VCaP (cell line): ENCODE data around the gene USP36.
"Not testable (repeated sequence)": the region's sequence is repeated elsewhere in the genome, so short reads cannot be mapped to it uniquely, and the experiment has no call there.

Experiments
- H3K27ac ChIP-seq: fragments of 450-650 bp; 2 replicates; pipeline ENCODE4 v1.5.1; 2017
- CTCF ChIP-seq: fragments of 450-650 bp; conservative IDR thresholded peaks from 2 replicates; pipeline ENCODE4 v1.5.1; 2017; ENCODE audit warnings: mild to moderate bottlenecking, moderate library complexity

USP36 gene

GRCh38 chr17:78779850-78780249 is 60.8 kb downstream of the USP36 start:
- peak overlapping the region; percentile 95 for H3K27ac ChIP-seq
- no peak for TF ChIP-seq CTCF

DNA sequence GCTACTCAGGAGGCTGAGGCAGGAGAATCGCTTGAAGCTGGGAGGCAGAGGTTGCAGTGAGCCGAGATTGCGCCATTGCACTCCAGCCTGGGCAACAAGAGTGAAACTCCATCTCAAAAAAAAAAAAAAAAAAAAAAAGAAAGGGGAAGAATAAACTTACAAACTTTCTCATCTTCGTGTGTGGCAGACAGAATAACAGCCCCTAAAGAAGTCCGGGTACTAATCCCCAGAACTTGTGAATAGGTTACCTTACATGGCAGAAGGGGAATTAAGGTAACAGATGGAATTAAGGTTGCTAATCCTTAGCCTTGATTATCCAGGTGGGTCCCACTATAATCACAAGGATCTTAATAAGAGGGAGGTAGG is 61.3 kb downstream of the USP36 start:
- not testable (repeated sequence) for H3K27ac ChIP-seq

- no peak overlapping the region for H3K27ac ChIP-seq
- no peak for TF ChIP-seq CTCF
These were observed 62.7 kb downstream of the USP36 start for GRCh38 chr17:78777881-78778280.

DNA sequence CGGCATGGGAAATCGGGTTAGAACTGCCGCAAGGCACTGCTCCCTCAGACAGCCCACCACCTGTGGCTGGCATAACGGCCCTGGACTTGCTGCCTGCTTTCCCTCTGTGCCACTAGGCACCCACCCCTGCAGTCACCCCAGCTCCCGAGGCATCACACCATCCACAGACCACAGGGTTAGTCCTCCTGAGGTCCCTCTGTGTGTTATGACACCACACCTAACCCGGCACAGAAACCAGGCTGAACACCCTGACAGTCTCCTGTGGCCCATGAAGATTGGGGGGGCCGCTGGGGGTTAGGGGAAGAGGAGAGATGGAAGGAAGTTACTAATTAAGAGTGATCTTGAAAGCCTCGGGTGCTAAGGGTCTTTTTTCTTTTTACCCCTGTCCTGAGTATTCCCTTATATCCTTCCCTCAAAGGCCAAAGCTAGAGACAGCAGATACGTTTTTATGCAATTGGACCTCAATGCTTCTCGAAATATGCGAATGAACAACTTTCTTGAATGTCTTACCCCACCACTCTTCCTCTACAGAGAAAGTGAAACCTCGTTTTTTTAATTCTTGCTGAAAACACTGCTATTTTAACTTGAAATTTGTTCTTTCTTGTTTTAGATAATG is 65.5 kb downstream of the USP36 start:
- TF ChIP-seq CTCF = no peak
- H3K27ac ChIP-seq = no peak overlapping the region

- no peak for TF ChIP-seq CTCF
- H3K27ac ChIP-seq = no peak overlapping the region
These were observed 66.2 kb downstream of the USP36 start for GRCh38 chr17:78774453-78774852.

DNA sequence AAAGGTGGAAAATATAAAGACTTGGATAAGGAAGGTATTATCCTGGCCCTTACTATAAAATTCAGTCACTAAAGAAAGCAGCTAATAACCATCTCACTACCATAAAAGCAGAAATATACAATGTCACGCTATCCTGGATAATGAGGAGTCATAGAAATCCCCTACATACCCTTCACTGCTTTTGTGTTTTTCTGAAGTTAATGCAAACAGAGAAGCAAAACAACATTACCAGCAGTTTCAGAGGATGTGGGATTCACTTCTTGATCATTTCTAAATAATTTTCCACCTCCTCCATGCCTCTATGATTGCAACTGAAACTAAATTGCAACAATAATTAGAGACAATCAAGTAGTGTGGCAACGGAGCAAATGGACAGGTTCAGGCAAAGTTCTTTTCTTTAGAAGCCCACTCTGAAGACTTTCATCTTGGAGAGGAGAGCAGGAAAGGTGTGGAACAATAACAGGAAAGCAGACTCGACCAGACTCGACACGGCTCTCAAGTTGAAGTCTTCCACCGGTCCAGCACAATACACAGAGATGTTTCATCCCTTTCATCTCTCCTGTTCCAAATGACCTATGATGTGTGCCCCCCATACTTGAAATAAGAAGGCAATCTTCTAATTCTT is 68.7 kb downstream of the USP36 start:
- no peak for TF ChIP-seq CTCF
- no peak overlapping the region for H3K27ac ChIP-seq

DNA sequence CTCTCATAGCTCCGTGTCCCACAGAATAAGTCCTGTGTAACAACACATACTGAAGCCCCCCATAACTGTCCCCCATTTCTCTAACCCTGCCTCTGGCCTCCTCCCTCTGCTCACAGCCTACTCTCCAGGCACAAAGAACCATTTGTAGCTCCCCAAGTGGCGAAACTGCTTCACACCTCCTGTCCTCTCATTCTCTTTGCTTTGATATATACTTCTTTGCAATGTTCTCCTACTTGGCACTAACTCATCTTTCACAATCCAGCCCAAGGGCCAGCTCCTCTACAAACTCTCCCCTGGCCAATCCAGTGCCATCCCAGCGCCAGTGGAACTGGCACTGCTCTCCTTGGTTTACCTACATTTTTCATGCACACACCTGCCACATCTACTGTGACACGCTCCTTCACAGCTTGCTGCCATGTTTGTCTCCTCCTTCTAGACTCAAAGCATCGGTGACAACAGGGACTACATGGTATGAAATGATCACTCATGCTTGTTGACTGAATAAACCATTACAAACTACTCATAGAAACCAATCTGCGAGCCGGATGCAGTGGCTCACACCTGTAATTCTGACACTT is 71.3 kb downstream of the USP36 start:
- TF ChIP-seq CTCF = no peak
- no peak overlapping the region for H3K27ac ChIP-seq

- TF ChIP-seq CTCF = no peak
- H3K27ac ChIP-seq = peak overlapping the region; percentile 53
These were observed 72.8 kb downstream of the USP36 start for GRCh38 chr17:78767806-78768205.
